ENCODE measurements around the gene NEU2. TPM values are rescaled to one million over a fixed set of nuclear protein-coding genes. Genes with fewer than 3 reads are reported as not detected.

Gene NEU2
- polyA plus RNA-seq, 1 experiment = not detected

DNA sequence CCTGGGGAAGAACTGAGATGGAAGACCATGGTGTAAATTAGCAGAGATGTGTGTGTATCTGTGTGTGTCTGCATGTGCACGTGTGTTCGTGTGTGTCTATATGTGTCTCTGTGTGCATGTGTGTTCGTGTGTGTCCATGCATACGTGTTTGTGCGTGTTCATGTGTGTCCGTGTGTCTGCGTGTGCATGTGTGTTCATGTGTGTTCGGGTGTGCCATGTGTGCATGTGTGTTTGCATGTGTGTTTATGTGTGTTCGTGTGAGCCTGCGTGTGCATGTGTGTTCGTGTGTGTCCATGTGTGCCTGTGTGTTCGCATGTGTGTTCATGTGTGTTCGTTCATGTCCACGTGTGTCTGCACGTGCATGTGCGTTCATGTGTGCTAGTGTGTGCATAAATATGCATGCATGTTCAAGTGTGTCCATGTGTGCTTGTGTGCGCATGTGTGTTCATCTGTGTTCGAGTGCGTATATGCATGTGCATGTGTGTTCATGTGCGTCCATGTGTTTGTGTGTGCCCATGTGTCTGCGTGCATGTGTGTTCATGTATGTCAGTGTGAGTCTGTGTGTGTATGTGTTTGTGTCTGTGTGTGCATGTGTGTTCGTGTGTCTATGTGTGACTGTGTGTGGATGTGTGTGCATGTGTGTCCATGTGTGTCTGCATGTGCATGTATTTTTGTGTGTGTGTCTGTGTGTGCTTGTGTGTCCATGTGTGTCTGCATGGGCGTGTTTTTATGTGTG lies 3.1 kb downstream of the NEU2 start:
- no peak for DNase-seq (ENCODE audit: low read depth)
- CTCF ChIA-PET = interaction anchor here (0.8 to 10.7 kb wide), 2 partner anchors 17 to 19 kb away, joined by 4 to 74 read pairs; no protein-coding TSS in a partner anchor
- POLR2A ChIA-PET = no interaction called here
- TF ChIP-seq, protein P1, sequence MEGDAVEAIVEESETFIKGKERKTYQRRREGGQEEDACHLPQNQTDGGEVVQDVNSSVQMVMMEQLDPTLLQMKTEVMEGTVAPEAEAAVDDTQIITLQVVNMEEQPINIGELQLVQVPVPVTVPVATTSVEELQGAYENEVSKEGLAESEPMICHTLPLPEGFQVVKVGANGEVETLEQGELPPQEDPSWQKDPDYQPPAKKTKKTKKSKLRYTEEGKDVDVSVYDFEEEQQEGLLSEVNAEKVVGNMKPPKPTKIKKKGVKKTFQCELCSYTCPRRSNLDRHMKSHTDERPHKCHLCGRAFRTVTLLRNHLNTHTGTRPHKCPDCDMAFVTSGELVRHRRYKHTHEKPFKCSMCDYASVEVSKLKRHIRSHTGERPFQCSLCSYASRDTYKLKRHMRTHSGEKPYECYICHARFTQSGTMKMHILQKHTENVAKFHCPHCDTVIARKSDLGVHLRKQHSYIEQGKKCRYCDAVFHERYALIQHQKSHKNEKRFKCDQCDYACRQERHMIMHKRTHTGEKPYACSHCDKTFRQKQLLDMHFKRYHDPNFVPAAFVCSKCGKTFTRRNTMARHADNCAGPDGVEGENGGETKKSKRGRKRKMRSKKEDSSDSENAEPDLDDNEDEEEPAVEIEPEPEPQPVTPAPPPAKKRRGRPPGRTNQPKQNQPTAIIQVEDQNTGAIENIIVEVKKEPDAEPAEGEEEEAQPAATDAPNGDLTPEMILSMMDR (IDR thresholded peaks at IDR 0.05; ENCODE audit: insufficient read depth, low read depth, low read length) = no peak
- H3K36me3 ChIP-seq (ENCODE audit: control insufficient read depth, insufficient read depth, low read length) = no peaks in the 10 kb centered on the region
- peaks cover 1% of the 10 kb centered on the region; the same call in 1 of the 2 replicates for H3K27me3 ChIP-seq (ENCODE audit: control insufficient read depth, insufficient read depth, low read length)
- no peak overlapping the region for H3K4me3 ChIP-seq (ENCODE audit: low read depth, low read length)

DNA sequence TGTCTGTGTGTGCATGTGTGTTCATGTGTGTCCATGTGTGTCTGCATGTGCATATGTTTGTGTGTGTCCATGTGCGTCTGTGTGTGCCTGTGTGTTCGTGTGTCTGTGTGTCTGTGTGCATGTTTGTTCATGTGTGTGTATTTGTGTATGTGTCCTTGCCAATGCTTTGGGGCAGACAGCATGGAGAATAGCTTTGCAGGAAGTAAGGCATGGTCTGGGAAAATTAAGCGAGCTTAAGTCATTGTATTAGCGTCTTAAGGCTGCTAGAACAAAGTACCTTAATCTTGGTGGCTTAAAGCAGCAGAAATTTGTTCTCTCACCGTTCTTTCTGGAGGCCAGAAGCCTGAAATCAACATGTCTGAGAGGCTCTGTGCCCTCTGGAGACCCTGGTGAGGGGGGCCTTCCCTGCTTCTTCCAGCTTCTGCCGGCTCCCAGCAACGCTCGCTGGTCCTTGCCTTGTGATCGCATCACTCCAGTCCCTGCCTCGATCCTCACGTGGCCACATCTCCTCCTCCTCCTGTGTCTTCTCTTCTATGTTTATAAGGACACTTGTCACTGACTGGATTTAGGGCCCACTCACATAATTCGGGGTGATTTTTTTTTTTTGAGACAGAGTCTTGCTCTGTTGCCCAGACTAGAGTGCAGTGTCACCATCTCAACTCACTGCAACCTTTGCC lies 3.8 kb downstream of the NEU2 start:
- TF ChIP-seq, protein P1 (IDR thresholded peaks at IDR 0.05; ENCODE audit: insufficient read depth, low read depth, low read length) = no peak
- H3K27me3 ChIP-seq (ENCODE audit: control insufficient read depth, insufficient read depth, low read length) = peaks cover 1% of the 10 kb centered on the region; the same call in 1 of the 2 replicates
- no peak for DNase-seq (ENCODE audit: low read depth)
- ChIA-PET POLR2A (no interaction called here), CTCF (interaction anchor here (10.7 kb wide), 1 partner anchor 17 kb away, joined by 74 read pairs; no protein-coding TSS in a partner anchor)
- H3K4me3 ChIP-seq (ENCODE audit: low read depth, low read length) = no peak overlapping the region
- H3K36me3 ChIP-seq (ENCODE audit: control insufficient read depth, insufficient read depth, low read length) = no peaks in the 10 kb centered on the region

- no peak overlapping the region for H3K4me3 ChIP-seq (ENCODE audit: low read depth, low read length)
- peaks cover 3% of the 10 kb centered on the region; the same call in 1 of the 2 replicates for H3K27me3 ChIP-seq (ENCODE audit: control insufficient read depth, insufficient read depth, low read length)
- ChIA-PET POLR2A (no interaction called here), CTCF (interaction anchor here (10.7 kb wide), 1 partner anchor 16 kb away, joined by 74 read pairs; no protein-coding TSS in a partner anchor)
- no peaks in the 10 kb centered on the region for H3K36me3 ChIP-seq (ENCODE audit: control insufficient read depth, insufficient read depth, low read length)
- TF ChIP-seq, protein P1 (IDR thresholded peaks at IDR 0.05; ENCODE audit: insufficient read depth, low read depth, low read length) = no peak
- no peak for DNase-seq (ENCODE audit: low read depth)
Observed at GRCh38 chr2:233037078-233037477, 4.6 kb downstream of the NEU2 start.

GRCh38 chr2:233039212-233039845 lies 6.9 kb downstream of the NEU2 start:
- Histone ChIP-seq H3K27me3 (ENCODE audit: control insufficient read depth, insufficient read depth, low read length) (peaks cover 8% of the 10 kb centered on the region), H3K4me3 (ENCODE audit: low read depth, low read length) (no peak overlapping the region), H3K36me3 (ENCODE audit: control insufficient read depth, insufficient read depth, low read length) (no peaks in the 10 kb centered on the region)
- TF ChIP-seq, protein P1 (IDR thresholded peaks at IDR 0.05; ENCODE audit: insufficient read depth, low read depth, low read length) = no peak
- POLR2A ChIA-PET = no interaction called here
- no peak for DNase-seq (ENCODE audit: low read depth)
- CTCF ChIA-PET = interaction anchor here (10.7 kb wide), 1 partner anchor 14 kb away, joined by 74 read pairs; no protein-coding TSS in a partner anchor
